ENCODE results near the gene CLDN6.

DNA sequence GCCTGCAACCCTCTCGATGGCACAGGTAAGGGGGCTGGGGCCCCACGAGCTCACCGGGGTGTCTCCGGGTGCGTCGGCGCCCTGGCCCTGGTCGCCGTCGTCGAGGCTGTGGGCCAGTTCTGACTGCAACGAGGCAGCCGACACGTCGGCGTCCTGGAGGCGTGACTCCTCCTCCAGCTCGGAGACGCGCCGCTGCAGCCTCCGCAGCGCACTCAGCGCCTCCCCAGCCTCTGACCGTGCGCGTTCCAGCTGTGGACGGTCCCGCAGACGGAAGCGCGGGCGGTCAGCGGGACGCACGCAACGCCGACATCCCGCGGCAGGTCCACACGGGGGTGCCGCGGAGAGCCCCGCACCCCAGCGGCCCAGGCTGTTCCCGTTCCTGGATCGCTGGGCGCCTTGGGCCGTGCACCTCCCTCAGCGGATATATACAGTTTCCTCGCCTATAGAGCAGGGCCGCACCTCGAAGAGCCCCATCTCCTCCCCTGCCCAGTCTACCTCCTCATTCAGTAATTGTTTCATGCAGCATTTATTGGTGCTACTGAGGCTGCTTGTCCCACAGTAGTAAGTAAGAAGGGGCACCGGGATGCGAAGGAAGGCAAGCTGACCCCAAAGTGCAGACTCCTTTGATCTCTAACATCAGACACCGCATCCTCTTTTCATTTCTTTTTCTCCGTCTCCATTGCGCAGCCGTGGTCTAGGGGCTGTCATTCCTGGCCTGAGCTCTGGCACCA lies 11.7 kb upstream of the CLDN6 start:
- TF ChIP-seq, protein P1, sequence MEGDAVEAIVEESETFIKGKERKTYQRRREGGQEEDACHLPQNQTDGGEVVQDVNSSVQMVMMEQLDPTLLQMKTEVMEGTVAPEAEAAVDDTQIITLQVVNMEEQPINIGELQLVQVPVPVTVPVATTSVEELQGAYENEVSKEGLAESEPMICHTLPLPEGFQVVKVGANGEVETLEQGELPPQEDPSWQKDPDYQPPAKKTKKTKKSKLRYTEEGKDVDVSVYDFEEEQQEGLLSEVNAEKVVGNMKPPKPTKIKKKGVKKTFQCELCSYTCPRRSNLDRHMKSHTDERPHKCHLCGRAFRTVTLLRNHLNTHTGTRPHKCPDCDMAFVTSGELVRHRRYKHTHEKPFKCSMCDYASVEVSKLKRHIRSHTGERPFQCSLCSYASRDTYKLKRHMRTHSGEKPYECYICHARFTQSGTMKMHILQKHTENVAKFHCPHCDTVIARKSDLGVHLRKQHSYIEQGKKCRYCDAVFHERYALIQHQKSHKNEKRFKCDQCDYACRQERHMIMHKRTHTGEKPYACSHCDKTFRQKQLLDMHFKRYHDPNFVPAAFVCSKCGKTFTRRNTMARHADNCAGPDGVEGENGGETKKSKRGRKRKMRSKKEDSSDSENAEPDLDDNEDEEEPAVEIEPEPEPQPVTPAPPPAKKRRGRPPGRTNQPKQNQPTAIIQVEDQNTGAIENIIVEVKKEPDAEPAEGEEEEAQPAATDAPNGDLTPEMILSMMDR (conservative IDR thresholded peaks at IDR 0.05 in 1 of 2, IDR thresholded peaks at IDR 0.05 in 1 of 2; ENCODE audit: extremely low read depth in 1 of 2, insufficient read depth in 1 of 2, low read depth in 1 of 2, low read length in 2 of 2), result no peak
- no peak for TF ChIP-seq EZH2 (IDR thresholded peaks at IDR 0.05; ENCODE audit: borderline replicate concordance, low read length)

All from mammary epithelial cell (primary cell).